GM19372 (cell line): ENCODE results near the gene FBXL16.
"Not testable (repeated sequence)": the region's sequence is repeated elsewhere in the genome, so short reads cannot be mapped to it uniquely, and the experiment has no call there.

Experiments used
- ATAC-seq: cut with Tn5 transposase; IDR thresholded peaks from one replicate; pipeline ENCODE4 v1.9.1; 2021; ENCODE audit warnings: mild to moderate bottlenecking, low read depth, moderate library complexity; ENCODE audit not compliant: unreplicated experiment

FBXL16 gene

GRCh38 chr16:694187-694862 lies 11.3 kb downstream of the FBXL16 start:
- ATAC-seq, result no peak

GRCh38 chr16:693766-694165 lies 11.8 kb downstream of the FBXL16 start:
- no peak for ATAC-seq

- no peak for ATAC-seq
Measured at GRCh38 chr16:693364-693763, 12.2 kb downstream of the FBXL16 start.

GRCh38 chr16:692356-693108 lies 13.1 kb downstream of the FBXL16 start:
- no peak for ATAC-seq

GRCh38 chr16:691242-691641 lies 14.4 kb downstream of the FBXL16 start:
- ATAC-seq, result not testable (repeated sequence)

- no peak for ATAC-seq
Measured at GRCh38 chr16:689175-689897, 16.3 kb downstream of the FBXL16 start.

GRCh38 chr16:687499-687898 lies 18.1 kb downstream of the FBXL16 start:
- no peak for ATAC-seq

GRCh38 chr16:686459-687260 lies 18.9 kb downstream of the FBXL16 start:
- no peak for ATAC-seq

GRCh38 chr16:685967-686366 lies 19.6 kb downstream of the FBXL16 start:
- ATAC-seq, result no peak

- ATAC-seq, result no peak
Measured at GRCh38 chr16:684961-685696, 20.5 kb downstream of the FBXL16 start.

- peak; percentile 66 for ATAC-seq
Measured at GRCh38 chr16:684071-684794, 21.4 kb downstream of the FBXL16 start, which contains the start of gene JMJD8. TSS of gene JMJD8 (minus strand) at chr16:684334. CDS start at chr16:684319, 15 bp downstream.

GRCh38 chr16:683396-684070 lies 22.1 kb downstream of the FBXL16 start:
- no peak for ATAC-seq

- no peak for ATAC-seq
Measured at GRCh38 chr16:682493-683395, 22.9 kb downstream of the FBXL16 start.

- no peak for ATAC-seq
Measured at GRCh38 chr16:681746-682427, 23.7 kb downstream of the FBXL16 start.

- no peak for ATAC-seq
Measured at GRCh38 chr16:680967-681745, 24.4 kb downstream of the FBXL16 start.

GRCh38 chr16:680625-680945 lies 25.0 kb downstream of the FBXL16 start:
- ATAC-seq, result no peak
